ENCODE data around the gene PIGR.

DNA sequence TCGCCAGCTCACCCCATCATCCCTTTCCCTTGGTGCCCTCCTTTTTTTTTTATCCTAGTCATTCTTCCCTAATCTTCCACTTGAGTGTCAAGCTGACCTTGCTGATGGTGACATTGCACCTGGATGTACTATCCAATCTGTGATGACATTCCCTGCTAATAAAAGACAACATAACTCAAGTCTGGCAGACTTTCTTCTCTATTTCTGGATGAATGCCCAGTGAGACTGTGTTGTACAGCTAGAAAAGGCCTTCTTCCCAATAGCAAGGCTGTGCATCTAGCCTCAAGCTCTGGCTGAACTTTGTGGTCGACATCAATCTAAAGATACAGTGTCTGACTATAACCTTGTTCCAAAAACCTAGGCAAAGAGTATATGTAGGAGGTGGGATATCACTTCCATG lies 42.6 kb downstream of the PIGR start:
- TF ChIP-seq CEBPB (IDR thresholded peaks at IDR 0.05; ENCODE audit: borderline replicate concordance in 1 of 2, low read depth in 2 of 2, low read length in 2 of 2), result no peak
- TF ChIP-seq, protein P1, sequence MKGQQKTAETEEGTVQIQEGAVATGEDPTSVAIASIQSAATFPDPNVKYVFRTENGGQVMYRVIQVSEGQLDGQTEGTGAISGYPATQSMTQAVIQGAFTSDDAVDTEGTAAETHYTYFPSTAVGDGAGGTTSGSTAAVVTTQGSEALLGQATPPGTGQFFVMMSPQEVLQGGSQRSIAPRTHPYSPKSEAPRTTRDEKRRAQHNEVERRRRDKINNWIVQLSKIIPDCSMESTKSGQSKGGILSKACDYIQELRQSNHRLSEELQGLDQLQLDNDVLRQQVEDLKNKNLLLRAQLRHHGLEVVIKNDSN (IDR thresholded peaks at IDR 0.05; ENCODE audit: borderline replicate concordance, extremely low read length, insufficient read depth, low read depth, low read length), result no peak
- TF ChIP-seq, protein P2, sequence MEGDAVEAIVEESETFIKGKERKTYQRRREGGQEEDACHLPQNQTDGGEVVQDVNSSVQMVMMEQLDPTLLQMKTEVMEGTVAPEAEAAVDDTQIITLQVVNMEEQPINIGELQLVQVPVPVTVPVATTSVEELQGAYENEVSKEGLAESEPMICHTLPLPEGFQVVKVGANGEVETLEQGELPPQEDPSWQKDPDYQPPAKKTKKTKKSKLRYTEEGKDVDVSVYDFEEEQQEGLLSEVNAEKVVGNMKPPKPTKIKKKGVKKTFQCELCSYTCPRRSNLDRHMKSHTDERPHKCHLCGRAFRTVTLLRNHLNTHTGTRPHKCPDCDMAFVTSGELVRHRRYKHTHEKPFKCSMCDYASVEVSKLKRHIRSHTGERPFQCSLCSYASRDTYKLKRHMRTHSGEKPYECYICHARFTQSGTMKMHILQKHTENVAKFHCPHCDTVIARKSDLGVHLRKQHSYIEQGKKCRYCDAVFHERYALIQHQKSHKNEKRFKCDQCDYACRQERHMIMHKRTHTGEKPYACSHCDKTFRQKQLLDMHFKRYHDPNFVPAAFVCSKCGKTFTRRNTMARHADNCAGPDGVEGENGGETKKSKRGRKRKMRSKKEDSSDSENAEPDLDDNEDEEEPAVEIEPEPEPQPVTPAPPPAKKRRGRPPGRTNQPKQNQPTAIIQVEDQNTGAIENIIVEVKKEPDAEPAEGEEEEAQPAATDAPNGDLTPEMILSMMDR (IDR thresholded peaks at IDR 0.05 in 2 of 3, conservative IDR thresholded peaks at IDR 0.05 in 1 of 3; ENCODE audit: control insufficient read depth in 2 of 3, extremely low read depth in 1 of 3, insufficient read depth in 1 of 3, low read depth in 3 of 3, low read length in 3 of 3), result no peak
- no peak for TF ChIP-seq JUND (IDR thresholded peaks at IDR 0.05; ENCODE audit: low read depth, low read length)
- TF ChIP-seq POLR2AphosphoS5 (IDR thresholded peaks at IDR 0.05; ENCODE audit: low read length), result no peak
